H9 (cell line): Measurements from ENCODE around the gene CHST1. TPM values are rescaled to one million over a fixed set of nuclear protein-coding genes. Genes with fewer than 3 reads are reported as not detected.
A peak's percentile ranks its signal among the peaks of the same experiment; 100 is the strongest.

ENCODE experiments used
- DNase-seq: peaks from one replicate; pipeline ENCODE4 v3.0.0-alpha.2; 2017
- H2AFZ ChIP-seq: one replicate; pipeline ENCODE4 v1.6.1; 2013; ENCODE audit warnings: mild to moderate bottlenecking, low read length, control low read depth, moderate library complexity
- H2AK5ac ChIP-seq: 2 replicates; pipeline ENCODE4 v1.6.1; 2013; ENCODE audit warnings: low read length, control low read depth, mixed read lengths; ENCODE audit not compliant: insufficient read length
- H2BK120ac ChIP-seq: one replicate; pipeline ENCODE4 v1.6.1; 2013; ENCODE audit warnings: low read depth, mild to moderate bottlenecking, low read length, control low read depth, inconsistent platforms; ENCODE audit not compliant: poor library complexity, severe bottlenecking
- H2BK12ac ChIP-seq: 2 replicates; pipeline ENCODE4 v1.6.1; 2013; ENCODE audit warnings: low read length, control low read depth, mixed read lengths, low read depth; ENCODE audit not compliant: insufficient read length
- H2BK15ac ChIP-seq: 2 replicates; pipeline ENCODE4 v1.6.1; 2013; ENCODE audit warnings: low read depth, low read length, control low read depth
- H2BK20ac ChIP-seq: one replicate; pipeline ENCODE4 v1.6.1; 2013; ENCODE audit warnings: low read depth, mild to moderate bottlenecking, low read length, control low read depth, inconsistent platforms; ENCODE audit not compliant: poor library complexity, severe bottlenecking
- H2BK5ac ChIP-seq: 2 replicates; pipeline ENCODE4 v1.6.1; 2013; ENCODE audit warnings: low read length, control low read depth, mixed read lengths; ENCODE audit not compliant: insufficient read length
- H3K14ac ChIP-seq: 2 replicates; pipeline ENCODE4 v1.6.1; 2013; ENCODE audit warnings: low read length, control low read depth; ENCODE audit not compliant: insufficient read depth
- H3K18ac ChIP-seq: 2 replicates; pipeline ENCODE4 v1.6.1; 2013; ENCODE audit warnings: low read depth, mild to moderate bottlenecking, mixed read lengths, low read length, control low read depth; ENCODE audit not compliant: insufficient read length
- H3K23ac ChIP-seq: 2 replicates; pipeline ENCODE4 v1.6.1; 2013; ENCODE audit warnings: low read length, control low read depth, mixed read lengths, low read depth; ENCODE audit not compliant: insufficient read length
- H3K23me2 ChIP-seq: 2 replicates; pipeline ENCODE4 v1.6.1; 2013; ENCODE audit warnings: low read depth, mild to moderate bottlenecking, mixed read lengths, low read length, control low read depth; ENCODE audit not compliant: insufficient read length, poor library complexity, severe bottlenecking
- H3K27ac ChIP-seq: 2 replicates; pipeline ENCODE4 v1.5.1; 2013; ENCODE audit warnings: low read length, control low read depth, mixed read lengths, low read depth; ENCODE audit not compliant: insufficient read length
- H3K27me3 ChIP-seq: 2 replicates; pipeline ENCODE4 v1.6.1; 2013; ENCODE audit warnings: low read length, control low read depth, inconsistent platforms; ENCODE audit not compliant: insufficient read depth
- H3K4ac ChIP-seq: 2 replicates; pipeline ENCODE4 v1.6.1; 2013; ENCODE audit warnings: low read depth, mild to moderate bottlenecking, control low read depth, inconsistent platforms, low read length, moderate library complexity
- H3K4me1 ChIP-seq: 2 replicates; pipeline ENCODE4 v1.6.1; 2013; ENCODE audit warnings: low read length, control low read depth, inconsistent platforms; ENCODE audit not compliant: insufficient read depth
- H3K4me2 ChIP-seq: 2 replicates; pipeline ENCODE4 v1.6.1; 2013; ENCODE audit warnings: low read length, control low read depth, mixed read lengths; ENCODE audit not compliant: insufficient read length, insufficient read depth
- H3K56ac ChIP-seq: 2 replicates; pipeline ENCODE4 v1.6.1; 2013; ENCODE audit warnings: low read depth, mild to moderate bottlenecking, mixed read lengths, low read length, control low read depth; ENCODE audit not compliant: insufficient read length
- H3K79me1 ChIP-seq: 2 replicates; pipeline ENCODE4 v1.6.1; 2013; ENCODE audit warnings: low read depth, mild to moderate bottlenecking, moderate library complexity, low read length, control low read depth, inconsistent platforms; ENCODE audit not compliant: insufficient read depth, poor library complexity, severe bottlenecking
- H3K79me2 ChIP-seq: 2 replicates; pipeline ENCODE4 v1.6.1; 2013; ENCODE audit warnings: low read length, control low read depth, inconsistent platforms; ENCODE audit not compliant: insufficient read depth
- H3K9ac ChIP-seq: 2 replicates; pipeline ENCODE4 v1.6.1; 2013; ENCODE audit warnings: low read length, control low read depth, mixed read lengths; ENCODE audit not compliant: insufficient read length; ENCODE audit errors: extremely low read depth
- H3K9me3 ChIP-seq: one replicate; pipeline ENCODE4 v1.6.1; 2013; ENCODE audit warnings: low read depth, low read length, inconsistent platforms; ENCODE audit not compliant: control insufficient read depth
- H3T11ph ChIP-seq: one replicate; pipeline ENCODE4 v1.6.1; 2013; ENCODE audit warnings: mild to moderate bottlenecking, low read length, control low read depth, inconsistent platforms
- H4K20me1 ChIP-seq: one replicate; pipeline ENCODE4 v1.6.1; 2013; ENCODE audit not compliant: control insufficient read depth, insufficient read length, insufficient read depth
- H4K5ac ChIP-seq: 2 replicates; pipeline ENCODE4 v1.6.1; 2013; ENCODE audit warnings: low read depth, mild to moderate bottlenecking, mixed read lengths, low read length, control low read depth; ENCODE audit not compliant: insufficient read length
- H4K8ac ChIP-seq: replicated peaks from 2 replicates; pipeline ENCODE4 v1.6.1; 2013; ENCODE audit warnings: low read length, control low read depth, mixed read lengths, low read depth; ENCODE audit not compliant: insufficient read length
- H4K91ac ChIP-seq: 2 replicates; pipeline ENCODE4 v1.6.1; 2013; ENCODE audit warnings: low read depth, mild to moderate bottlenecking, moderate library complexity, mixed read lengths, low read length, control low read depth; ENCODE audit not compliant: insufficient read length
- H3K27ac Mint-ChIP-seq, 3 experiments: 2 replicates in 2 of 3; 3 replicates in 1 of 3; pipeline ENCODE4 v1.8.0; 2020 to 2021; ENCODE audit warnings: mixed read lengths in 3 of 3, mild to moderate bottlenecking in 1 of 3, moderate library complexity in 1 of 3
- H3K27me3 Mint-ChIP-seq: 2 replicates; pipeline ENCODE4 v1.8.0; 2021; ENCODE audit warnings: low read depth, mild to moderate bottlenecking, moderate library complexity, mixed read lengths
- H3K36me3 Mint-ChIP-seq, 3 experiments: 2 replicates in 2 of 3; 3 replicates in 1 of 3; pipeline ENCODE4 v1.8.0; 2020 to 2021; ENCODE audit warnings: low read depth in 3 of 3, mixed read lengths in 3 of 3; ENCODE audit not compliant: insufficient read depth in 1 of 3
- H3K4me1 Mint-ChIP-seq, 2 experiments: 2 replicates each; pipeline ENCODE4 v1.8.0; 2020; ENCODE audit warnings: mixed read lengths in 2 of 2
- H3K4me3 Mint-ChIP-seq, 2 experiments: 2 replicates in 1 of 2; 3 replicates in 1 of 2; pipeline ENCODE4 v1.8.0; 2020 to 2021; ENCODE audit warnings: mild to moderate bottlenecking in 2 of 2, mixed read lengths in 2 of 2, moderate library complexity in 1 of 2
- H3K9me3 Mint-ChIP-seq, 2 experiments: 2 replicates in 1 of 2; 3 replicates in 1 of 2; pipeline ENCODE4 v1.8.0; 2020; ENCODE audit warnings: mild to moderate bottlenecking in 2 of 2, mixed read lengths in 2 of 2, moderate library complexity in 1 of 2
- CTCF ChIP-seq: fragments of 200-600 bp; sonication (generic); conservative IDR thresholded peaks from 3 replicates; pipeline ENCODE4 v1.8.0; 2021; ENCODE audit warnings: antibody characterized with exemption, mild to moderate bottlenecking
- WGBS: extraction: QIAGEN DNeasy Blood & Tissue Kit; methylation state at CpG from one replicate; pipeline ENCODE4 v1.1.7; 2013; ENCODE audit warnings: missing lambda C conversion rate, low lambda C conversion rate, mixed read lengths; ENCODE audit not compliant: insufficient read length; ENCODE audit errors: extremely low coverage; 5-methylcytosine and 5-hydroxymethylcytosine counted together
- total RNA-seq: library from RNA; stranded (reverse); gene quantifications from 2 replicates; pipeline ENCODE4 v1.2.1, GENCODE V29; 2021

Gene CHST1
- total RNA-seq, 1 experiment from 2014 or later = 0.57 TPM

DNA sequence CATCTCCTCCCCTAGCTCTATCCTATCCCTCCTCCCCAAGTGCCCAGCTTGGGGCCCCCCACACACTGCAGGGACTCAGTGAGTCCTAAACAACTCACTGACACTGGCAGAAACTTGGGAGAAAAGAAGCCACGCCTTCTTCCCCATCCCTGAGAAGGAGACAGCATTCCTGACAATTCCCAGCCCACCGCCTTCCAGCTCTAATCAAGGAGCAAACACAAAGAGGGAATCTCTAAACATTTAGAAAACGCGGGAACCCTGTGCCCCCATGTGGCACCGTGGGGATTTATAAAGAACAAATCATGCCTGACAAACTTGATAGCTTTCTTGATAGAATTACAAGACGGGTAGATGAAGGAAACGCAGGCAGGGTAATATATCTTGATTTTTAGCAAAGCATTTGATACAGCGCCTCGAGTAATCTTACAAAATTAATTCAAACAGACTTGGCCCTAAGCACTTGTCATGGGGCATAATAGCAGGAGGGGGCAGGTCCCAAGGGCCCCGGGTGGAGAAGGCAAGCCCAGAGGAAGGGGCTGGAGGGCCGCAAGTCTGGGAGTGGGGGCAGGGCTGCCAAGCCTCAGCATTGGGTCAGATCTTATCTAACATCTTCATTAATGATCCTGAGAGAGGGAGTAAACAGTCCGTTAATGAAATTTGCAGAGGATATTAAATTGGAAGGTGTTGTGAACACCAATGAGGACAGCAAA, 4.5 kb downstream of the CHST1 start:
- Histone ChIP-seq H3T11ph (no peak overlapping the region), H2BK120ac (no peak overlapping the region), H2AK5ac (no peak overlapping the region), H3K56ac (no peak overlapping the region), H3K27ac (no peak overlapping the region), H3K23me2 (peaks cover 10% of the 10 kb centered on the region), H3K79me1 (no peaks in the 10 kb centered on the region), H4K5ac (no peak overlapping the region), H3K23ac (no peak overlapping the region), H4K91ac (no peak overlapping the region), H3K79me2 (no peaks in the 10 kb centered on the region), H4K8ac (no peak overlapping the region), H3K4me2 (no peak overlapping the region), H3K27me3 (peaks cover 7% of the 10 kb centered on the region; the same call in 1 of the 2 replicates), H4K20me1 (no peaks in the 10 kb centered on the region), H2BK15ac (no peak overlapping the region), H2BK20ac (no peak overlapping the region), H2BK12ac (no peak overlapping the region), H3K14ac (no peak overlapping the region), H3K9me3 (no peaks in the 10 kb centered on the region), H2AFZ (no peak overlapping the region), H3K4me1 (no peaks in the 10 kb centered on the region; the same call in 1 of the 2 replicates), H3K9ac (no peak overlapping the region), H3K18ac (no peak overlapping the region), H2BK5ac (no peak overlapping the region), H3K4ac (no peak overlapping the region)
- Mint-ChIP-seq H3K27ac (peak overlapping the region in 1 of 3 experiments; percentile 53; a peak in 2 of 7 replicates), H3K4me1 (peaks cover 30 to 40% of the 10 kb centered on the region in 2 experiments), H3K27me3 (peaks cover 56% of the 10 kb centered on the region), H3K9me3 (no peaks in the 10 kb centered on the region), H3K36me3 (no peaks in the 10 kb centered on the region; a peak in 1 of 7 replicates), H3K4me3 (no peak overlapping the region; a peak in 1 of 5 replicates)
- no peak for DNase-seq
- TF ChIP-seq CTCF = no peak
- no CpG with 5 or more reads among the region's 12 CpGs for WGBS
